Measurements from ENCODE around the gene MED27.

The MED27 gene

DNA sequence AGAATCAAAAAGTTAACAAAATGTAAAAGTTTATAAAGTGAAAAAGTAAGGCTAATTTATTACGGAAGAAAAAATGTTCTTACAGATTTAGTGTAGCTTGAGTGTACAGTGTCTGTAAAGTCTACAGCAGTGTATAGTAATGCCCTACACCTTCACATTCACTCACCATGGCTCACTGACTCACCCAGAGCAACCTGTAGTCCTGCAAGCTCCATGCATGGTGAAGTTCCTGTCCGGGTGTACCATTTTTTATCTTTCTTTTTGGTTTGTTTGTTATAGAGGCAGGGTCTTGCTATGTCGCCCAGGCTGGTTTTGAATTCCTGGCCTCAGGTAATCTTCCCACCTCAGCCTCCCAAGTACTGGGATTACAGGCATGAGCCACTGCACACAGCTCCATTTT lies 93.6 kb downstream of the MED27 start:
- Histone ChIP-seq H3K27ac (ENCODE audit: poor library complexity, severe bottlenecking) (no peak overlapping the region), H3K27me3 (ENCODE audit: insufficient read depth, poor library complexity, severe bottlenecking) (no peaks in the 10 kb centered on the region), H3K4me3 (ENCODE audit: severe bottlenecking) (no peak overlapping the region), H3K36me3 (ENCODE audit: low read depth) (no peaks in the 10 kb centered on the region), H3K9me3 (ENCODE audit: severe bottlenecking) (no peaks in the 10 kb centered on the region), H3K4me1 (ENCODE audit: insufficient read depth, poor library complexity, severe bottlenecking) (peaks cover 8% of the 10 kb centered on the region)
- ATAC-seq (ENCODE audit: low read depth) (peak; percentile 56; the same call in 1 of the 3 replicates), DNase-seq (ENCODE audit: low spot score) (no peak)
- TF ChIP-seq CTCF (IDR thresholded peaks at IDR 0.05; ENCODE audit: poor library complexity, severe bottlenecking), result no peak

GRCh38 chr9:131984564-131984963 lies 95.1 kb downstream of the MED27 start:
- no peak for DNase-seq (ENCODE audit: low spot score)

GRCh38 chr9:131982671-131983239 lies 96.9 kb downstream of the MED27 start:
- no peaks in the 10 kb centered on the region for H3K9me3 ChIP-seq (ENCODE audit: severe bottlenecking)
- DNase-seq (ENCODE audit: low spot score), result no peak
- H3K27ac ChIP-seq (ENCODE audit: poor library complexity, severe bottlenecking), result no peak overlapping the region
- H3K4me3 ChIP-seq (ENCODE audit: severe bottlenecking), result no peak overlapping the region
- TF ChIP-seq CTCF (IDR thresholded peaks at IDR 0.05; ENCODE audit: poor library complexity, severe bottlenecking), result no peak
- H3K4me1 ChIP-seq (ENCODE audit: insufficient read depth, poor library complexity, severe bottlenecking), result peaks cover 8% of the 10 kb centered on the region
- no peak for ATAC-seq (ENCODE audit: low read depth)
- no peaks in the 10 kb centered on the region for H3K27me3 ChIP-seq (ENCODE audit: insufficient read depth, poor library complexity, severe bottlenecking)
- no peaks in the 10 kb centered on the region for H3K36me3 ChIP-seq (ENCODE audit: low read depth)

More at GRCh38 chr9:131984564-131984963, 95.1 kb downstream of the MED27 start:
- Histone ChIP-seq H3K4me3 (ENCODE audit: severe bottlenecking) (no peak overlapping the region), H3K27ac (ENCODE audit: poor library complexity, severe bottlenecking) (no peak overlapping the region), H3K27me3 (ENCODE audit: insufficient read depth, poor library complexity, severe bottlenecking) (no peaks in the 10 kb centered on the region), H3K4me1 (ENCODE audit: insufficient read depth, poor library complexity, severe bottlenecking) (peaks cover 8% of the 10 kb centered on the region), H3K9me3 (ENCODE audit: severe bottlenecking) (no peaks in the 10 kb centered on the region), H3K36me3 (ENCODE audit: low read depth) (no peaks in the 10 kb centered on the region)
- no peak for TF ChIP-seq CTCF (IDR thresholded peaks at IDR 0.05; ENCODE audit: poor library complexity, severe bottlenecking)
- ATAC-seq (ENCODE audit: low read depth), result no peak

- Histone ChIP-seq H3K9me3 (ENCODE audit: severe bottlenecking) (no peaks in the 10 kb centered on the region), H3K27ac (ENCODE audit: poor library complexity, severe bottlenecking) (no peak overlapping the region), H3K27me3 (ENCODE audit: insufficient read depth, poor library complexity, severe bottlenecking) (no peaks in the 10 kb centered on the region), H3K4me3 (ENCODE audit: severe bottlenecking) (no peak overlapping the region), H3K4me1 (ENCODE audit: insufficient read depth, poor library complexity, severe bottlenecking) (peaks cover 6% of the 10 kb centered on the region), H3K36me3 (ENCODE audit: low read depth) (no peaks in the 10 kb centered on the region)
- no peak for DNase-seq (ENCODE audit: low spot score)
- no peak for ATAC-seq (ENCODE audit: low read depth)
- TF ChIP-seq CTCF (IDR thresholded peaks at IDR 0.05; ENCODE audit: poor library complexity, severe bottlenecking), result no peak
These were observed 97.6 kb downstream of the MED27 start for GRCh38 chr9:131982102-131982501.

GRCh38 chr9:131981116-131981776 lies 98.4 kb downstream of the MED27 start:
- no peak for TF ChIP-seq CTCF (IDR thresholded peaks at IDR 0.05; ENCODE audit: poor library complexity, severe bottlenecking)
- no peak for DNase-seq (ENCODE audit: low spot score)
- Histone ChIP-seq H3K4me1 (ENCODE audit: insufficient read depth, poor library complexity, severe bottlenecking) (no peaks in the 10 kb centered on the region), H3K27ac (ENCODE audit: poor library complexity, severe bottlenecking) (no peak overlapping the region), H3K4me3 (ENCODE audit: severe bottlenecking) (no peak overlapping the region), H3K36me3 (ENCODE audit: low read depth) (no peaks in the 10 kb centered on the region), H3K9me3 (ENCODE audit: severe bottlenecking) (no peaks in the 10 kb centered on the region), H3K27me3 (ENCODE audit: insufficient read depth, poor library complexity, severe bottlenecking) (no peaks in the 10 kb centered on the region)
- ATAC-seq (ENCODE audit: low read depth), result no peak

Measured in RWPE2 (cell line).